LNCaP clone FGC (cell line): Measurements from ENCODE around the gene MARCHF3.

Source experiments
- DNase-seq: peaks from one replicate; pipeline ENCODE4 v3.0.0-alpha.2; 2011; ENCODE audit warnings: low read depth
- H3K4me3 ChIP-seq: 2 replicates; pipeline ENCODE4 v1.5.1; 2011; ENCODE audit warnings: mild to moderate bottlenecking, low read depth, low read length, control low read depth
- CTCF ChIP-seq: IDR thresholded peaks from 2 replicates; pipeline ENCODE4 v1.5.1; 2012; ENCODE audit warnings: mild to moderate bottlenecking; ENCODE audit not compliant: control insufficient read depth, insufficient read depth; ENCODE audit errors: extremely low read depth

Gene MARCHF3

GRCh38 chr5:126888175-126888574 lies 142.2 kb downstream of the MARCHF3 start:
- no peak for DNase-seq
- no peak for TF ChIP-seq CTCF
- no peak overlapping the region for H3K4me3 ChIP-seq

GRCh38 chr5:126884269-126884819 lies 146.0 kb downstream of the MARCHF3 start:
- no peak for DNase-seq
- H3K4me3 ChIP-seq = no peak overlapping the region
- no peak for TF ChIP-seq CTCF

- no peak for TF ChIP-seq CTCF
- no peak overlapping the region for H3K4me3 ChIP-seq
- no peak for DNase-seq
Observed at GRCh38 chr5:126883564-126884245, 146.7 kb downstream of the MARCHF3 start.

- TF ChIP-seq CTCF = no peak
- DNase-seq = peak; percentile 78
- no peak overlapping the region for H3K4me3 ChIP-seq
Observed at GRCh38 chr5:126881821-126882600, 148.3 kb downstream of the MARCHF3 start.

- TF ChIP-seq CTCF = no peak
- no peak overlapping the region for H3K4me3 ChIP-seq
- no peak for DNase-seq
Observed at GRCh38 chr5:126878634-126879033, 151.7 kb downstream of the MARCHF3 start.

GRCh38 chr5:126878085-126878484 lies 152.3 kb downstream of the MARCHF3 start:
- no peak for TF ChIP-seq CTCF
- no peak for DNase-seq
- no peak overlapping the region for H3K4me3 ChIP-seq
